Adrenal gland (tissue), 5 donors: ENCODE measurements around the gene ACOT11.

Experiments used
- POLR2A ChIP-seq, 2 donors: fragments of 450-650 bp; IDR thresholded peaks; one replicate each; pipeline ENCODE4 v1.6.1; 2017; ENCODE audit warnings: antibody characterized with exemption in 2 of 2, mild to moderate bottlenecking in 2 of 2, moderate library complexity in 1 of 2
- TF ChIP-seq, protein P1 (sequence below), 6 experiments: fragments of 450-650 bp in 4 of 6; fragments of 200-600 bp in 2 of 6; sonication (generic) in 1 of 6; IDR thresholded peaks; 1 replicate in 5 of 6; 2 replicates in 1 of 6; pipeline versions ENCODE4 v1.5.1 to v1.8.0; 2016 to 2021; ENCODE audit warnings: antibody characterized with exemption in 6 of 6, mild to moderate bottlenecking in 2 of 6, moderate library complexity in 1 of 6
- donor health status: DM: no; HTN: no; CAD: no.

- TF ChIP-seq, protein P1, sequence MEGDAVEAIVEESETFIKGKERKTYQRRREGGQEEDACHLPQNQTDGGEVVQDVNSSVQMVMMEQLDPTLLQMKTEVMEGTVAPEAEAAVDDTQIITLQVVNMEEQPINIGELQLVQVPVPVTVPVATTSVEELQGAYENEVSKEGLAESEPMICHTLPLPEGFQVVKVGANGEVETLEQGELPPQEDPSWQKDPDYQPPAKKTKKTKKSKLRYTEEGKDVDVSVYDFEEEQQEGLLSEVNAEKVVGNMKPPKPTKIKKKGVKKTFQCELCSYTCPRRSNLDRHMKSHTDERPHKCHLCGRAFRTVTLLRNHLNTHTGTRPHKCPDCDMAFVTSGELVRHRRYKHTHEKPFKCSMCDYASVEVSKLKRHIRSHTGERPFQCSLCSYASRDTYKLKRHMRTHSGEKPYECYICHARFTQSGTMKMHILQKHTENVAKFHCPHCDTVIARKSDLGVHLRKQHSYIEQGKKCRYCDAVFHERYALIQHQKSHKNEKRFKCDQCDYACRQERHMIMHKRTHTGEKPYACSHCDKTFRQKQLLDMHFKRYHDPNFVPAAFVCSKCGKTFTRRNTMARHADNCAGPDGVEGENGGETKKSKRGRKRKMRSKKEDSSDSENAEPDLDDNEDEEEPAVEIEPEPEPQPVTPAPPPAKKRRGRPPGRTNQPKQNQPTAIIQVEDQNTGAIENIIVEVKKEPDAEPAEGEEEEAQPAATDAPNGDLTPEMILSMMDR (IDR thresholded peaks at IDR 0.05): no peak
- TF ChIP-seq POLR2A (IDR thresholded peaks at IDR 0.05): no peak
Observed at GRCh38 chr1:54591127-54591756, 43.2 kb downstream of the ACOT11 start.
